Neural progenitor cell (in vitro differentiated cells): Measurements from ENCODE around the gene NR3C2. TPM values are rescaled to one million over a fixed set of nuclear protein-coding genes. Genes with fewer than 3 reads are reported as not detected.

Experiments used
- DNase-seq: peaks from one replicate; pipeline ENCODE4 v3.0.0-alpha.2; 2016; ENCODE audit warnings: low spot score
- H2AFZ ChIP-seq: fragments of 200-600 bp; sonication (generic); replicated peaks from 2 replicates; pipeline ENCODE4 v1.6.1; 2016; ENCODE audit warnings: antibody characterized with exemption
- H3F3A ChIP-seq: fragments of 200-600 bp; sonication (generic); 2 replicates; pipeline ENCODE4 v1.6.1; 2016; ENCODE audit warnings: antibody characterized with exemption, low read depth
- H3K27ac ChIP-seq: fragments of 200-600 bp; sonication (generic); 2 replicates; pipeline ENCODE4 v1.5.1; 2016; ENCODE audit warnings: mild to moderate bottlenecking
- H3K27me3 ChIP-seq: fragments of 200-600 bp; sonication (generic); 2 replicates; pipeline ENCODE4 v1.6.1; 2016; ENCODE audit warnings: mild to moderate bottlenecking, moderate library complexity
- H3K36me3 ChIP-seq: fragments of 200-600 bp; sonication (generic); 2 replicates; pipeline ENCODE4 v1.5.1; 2016
- H3K4me1 ChIP-seq: fragments of 200-600 bp; sonication (generic); 2 replicates; pipeline ENCODE4 v1.6.1; 2016; ENCODE audit warnings: mixed run types
- H3K4me2 ChIP-seq: fragments of 200-600 bp; sonication (generic); 2 replicates; pipeline ENCODE4 v1.6.1; 2016
- H3K4me3 ChIP-seq: fragments of 200-600 bp; sonication (generic); 2 replicates; pipeline ENCODE4 v1.5.1; 2016
- H3K79me2 ChIP-seq: fragments of 200-600 bp; sonication (generic); 2 replicates; pipeline ENCODE4 v1.6.1; 2016; ENCODE audit warnings: low read depth
- H3K9ac ChIP-seq: fragments of 200-600 bp; sonication (generic); 2 replicates; pipeline ENCODE4 v1.6.1; 2016
- H3K9me3 ChIP-seq: fragments of 200-600 bp; sonication (generic); 2 replicates; pipeline ENCODE4 v1.5.1; 2016; ENCODE audit warnings: low read depth
- H4K20me1 ChIP-seq: fragments of 200-600 bp; sonication (generic); 2 replicates; pipeline ENCODE4 v1.6.1; 2016; ENCODE audit warnings: low read depth
- H3K27ac Mint-ChIP-seq: 3 replicates; pipeline ENCODE4 v1.8.0; 2021; ENCODE audit warnings: mixed read lengths
- H3K27me3 Mint-ChIP-seq: 2 replicates; pipeline ENCODE4 v1.8.0; 2022; ENCODE audit warnings: low read depth, mild to moderate bottlenecking, inconsistent platforms, moderate library complexity, mixed read lengths; ENCODE audit not compliant: insufficient read depth
- H3K36me3 Mint-ChIP-seq: 3 replicates; pipeline ENCODE4 v1.8.0; 2021; ENCODE audit warnings: mixed read lengths
- H3K4me1 Mint-ChIP-seq: 3 replicates; pipeline ENCODE4 v1.8.0; 2021; ENCODE audit warnings: mixed read lengths
- H3K4me3 Mint-ChIP-seq: 3 replicates; pipeline ENCODE4 v1.8.0; 2021; ENCODE audit warnings: mild to moderate bottlenecking, moderate library complexity, mixed read lengths
- H3K9me3 Mint-ChIP-seq: 3 replicates; pipeline ENCODE4 v1.8.0; 2020; ENCODE audit warnings: mixed read lengths
- EZH2 ChIP-seq: fragments of 200-600 bp; sonication (generic); IDR thresholded peaks from 2 replicates; pipeline ENCODE4 v1.6.1; 2017; ENCODE audit warnings: antibody characterized with exemption, mild to moderate bottlenecking, moderate library complexity
- EZH2phosphoT487 ChIP-seq: fragments of 200-600 bp; sonication (generic); IDR thresholded peaks from 2 replicates; pipeline ENCODE4 v1.6.1; 2017; ENCODE audit warnings: antibody characterized with exemption
- total RNA-seq: library from RNA; depleted of rRNA; stranded (reverse); fragments of >200 nt; gene quantifications from 2 replicates; pipeline ENCODE4 v1.2.3, GENCODE V29; 2015; ENCODE audit warnings: low replicate concordance
- TF ChIP-seq, protein P1 (sequence below): fragments of 200-600 bp; sonication (generic); IDR thresholded peaks from 2 replicates; pipeline ENCODE4 v1.5.1; 2017; ENCODE audit warnings: antibody characterized with exemption, mild to moderate bottlenecking

Gene NR3C2
- total RNA-seq, 1 donor from 2014 or later = 0.73 TPM

DNA sequence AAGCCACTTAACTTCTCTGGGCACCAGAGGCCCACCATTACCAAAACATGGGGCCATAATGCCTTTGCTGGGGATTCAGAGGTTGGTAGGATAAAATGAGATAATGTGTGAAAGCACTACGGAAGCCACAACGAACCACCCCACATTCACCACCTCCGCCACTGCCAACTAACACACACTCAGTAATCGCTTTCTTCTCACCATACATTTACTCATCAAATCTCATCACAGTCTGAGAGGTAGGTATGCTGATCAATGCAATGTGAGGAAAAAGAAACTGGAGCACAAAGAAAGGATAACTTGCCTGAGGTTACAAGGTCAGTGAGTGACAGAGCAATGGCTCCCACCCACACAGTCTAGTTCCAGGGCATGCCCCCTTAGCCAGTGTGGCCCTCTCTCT is 257.3 kb downstream of the NR3C2 start:
- Histone ChIP-seq H3K9me3 (no peaks in the 10 kb centered on the region), H3K27ac (no peak overlapping the region), H3K27me3 (no peaks in the 10 kb centered on the region), H3K36me3 (no peaks in the 10 kb centered on the region), H4K20me1 (no peaks in the 10 kb centered on the region), H2AFZ (no peak overlapping the region), H3K9ac (no peak overlapping the region), H3K4me1 (peaks cover 5% of the 10 kb centered on the region), H3K4me3 (no peak overlapping the region), H3K4me2 (no peak overlapping the region), H3F3A (no peaks in the 10 kb centered on the region), H3K79me2 (no peaks in the 10 kb centered on the region)
- no peak for TF ChIP-seq EZH2
- TF ChIP-seq EZH2phosphoT487 = no peak
- TF ChIP-seq, protein P1, sequence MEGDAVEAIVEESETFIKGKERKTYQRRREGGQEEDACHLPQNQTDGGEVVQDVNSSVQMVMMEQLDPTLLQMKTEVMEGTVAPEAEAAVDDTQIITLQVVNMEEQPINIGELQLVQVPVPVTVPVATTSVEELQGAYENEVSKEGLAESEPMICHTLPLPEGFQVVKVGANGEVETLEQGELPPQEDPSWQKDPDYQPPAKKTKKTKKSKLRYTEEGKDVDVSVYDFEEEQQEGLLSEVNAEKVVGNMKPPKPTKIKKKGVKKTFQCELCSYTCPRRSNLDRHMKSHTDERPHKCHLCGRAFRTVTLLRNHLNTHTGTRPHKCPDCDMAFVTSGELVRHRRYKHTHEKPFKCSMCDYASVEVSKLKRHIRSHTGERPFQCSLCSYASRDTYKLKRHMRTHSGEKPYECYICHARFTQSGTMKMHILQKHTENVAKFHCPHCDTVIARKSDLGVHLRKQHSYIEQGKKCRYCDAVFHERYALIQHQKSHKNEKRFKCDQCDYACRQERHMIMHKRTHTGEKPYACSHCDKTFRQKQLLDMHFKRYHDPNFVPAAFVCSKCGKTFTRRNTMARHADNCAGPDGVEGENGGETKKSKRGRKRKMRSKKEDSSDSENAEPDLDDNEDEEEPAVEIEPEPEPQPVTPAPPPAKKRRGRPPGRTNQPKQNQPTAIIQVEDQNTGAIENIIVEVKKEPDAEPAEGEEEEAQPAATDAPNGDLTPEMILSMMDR = no peak
- no peaks in the 10 kb centered on the region for H3K9me3 Mint-ChIP-seq
- DNase-seq = no peak
- H3K27me3 Mint-ChIP-seq = peaks cover 7% of the 10 kb centered on the region
- H3K4me3 Mint-ChIP-seq = no peak overlapping the region
- H3K4me1 Mint-ChIP-seq = peaks cover 9% of the 10 kb centered on the region
- no peak overlapping the region for H3K27ac Mint-ChIP-seq
- H3K36me3 Mint-ChIP-seq = no peaks in the 10 kb centered on the region

DNA sequence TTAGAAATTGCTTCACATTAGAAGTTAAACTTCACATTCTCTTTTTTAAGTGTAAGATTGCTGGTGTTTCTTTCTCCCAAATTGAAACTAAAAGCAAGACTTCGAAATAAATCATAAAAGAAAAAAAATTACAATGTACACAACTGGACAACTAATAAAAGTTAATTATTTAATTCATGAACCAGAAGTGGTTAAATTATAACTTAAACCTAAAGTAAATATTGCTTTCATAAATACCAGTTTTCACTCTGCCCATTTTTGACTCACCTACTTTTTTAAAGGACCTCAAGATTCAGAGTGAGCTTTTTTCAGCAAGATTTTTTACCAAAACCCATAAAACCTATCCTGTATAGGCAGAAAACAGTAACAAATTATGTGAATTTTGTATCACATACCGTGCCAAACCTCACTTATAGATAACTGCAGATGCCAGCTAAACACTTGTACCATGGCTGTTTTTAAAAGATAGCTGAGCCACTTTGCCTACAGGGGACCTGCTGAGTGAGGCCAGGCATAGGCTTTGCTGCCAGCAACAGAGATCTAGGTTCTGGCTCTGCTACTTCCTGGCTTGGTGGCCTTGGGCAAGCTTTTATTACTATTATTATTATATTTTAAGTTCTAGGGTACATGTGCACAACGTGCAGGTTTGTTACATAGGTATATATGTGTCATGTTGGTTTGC is 259.8 kb downstream of the NR3C2 start:
- Histone ChIP-seq H3K36me3 (no peaks in the 10 kb centered on the region), H3K4me1 (peaks cover 8% of the 10 kb centered on the region), H3K27ac (no peak overlapping the region), H3F3A (no peaks in the 10 kb centered on the region), H3K4me2 (no peak overlapping the region), H3K79me2 (no peaks in the 10 kb centered on the region), H3K27me3 (no peaks in the 10 kb centered on the region), H3K9ac (no peak overlapping the region), H2AFZ (no peak overlapping the region), H3K9me3 (no peaks in the 10 kb centered on the region), H4K20me1 (no peaks in the 10 kb centered on the region), H3K4me3 (no peak overlapping the region)
- TF ChIP-seq, protein P1 = no peak
- TF ChIP-seq EZH2 (no peak), EZH2phosphoT487 (no peak)
- peaks cover 14% of the 10 kb centered on the region for H3K4me1 Mint-ChIP-seq
- H3K36me3 Mint-ChIP-seq = no peaks in the 10 kb centered on the region
- no peak overlapping the region for H3K4me3 Mint-ChIP-seq
- H3K27me3 Mint-ChIP-seq = peaks cover 7% of the 10 kb centered on the region
- H3K9me3 Mint-ChIP-seq = no peaks in the 10 kb centered on the region
- no peak overlapping the region for H3K27ac Mint-ChIP-seq
- DNase-seq = no peak

DNA sequence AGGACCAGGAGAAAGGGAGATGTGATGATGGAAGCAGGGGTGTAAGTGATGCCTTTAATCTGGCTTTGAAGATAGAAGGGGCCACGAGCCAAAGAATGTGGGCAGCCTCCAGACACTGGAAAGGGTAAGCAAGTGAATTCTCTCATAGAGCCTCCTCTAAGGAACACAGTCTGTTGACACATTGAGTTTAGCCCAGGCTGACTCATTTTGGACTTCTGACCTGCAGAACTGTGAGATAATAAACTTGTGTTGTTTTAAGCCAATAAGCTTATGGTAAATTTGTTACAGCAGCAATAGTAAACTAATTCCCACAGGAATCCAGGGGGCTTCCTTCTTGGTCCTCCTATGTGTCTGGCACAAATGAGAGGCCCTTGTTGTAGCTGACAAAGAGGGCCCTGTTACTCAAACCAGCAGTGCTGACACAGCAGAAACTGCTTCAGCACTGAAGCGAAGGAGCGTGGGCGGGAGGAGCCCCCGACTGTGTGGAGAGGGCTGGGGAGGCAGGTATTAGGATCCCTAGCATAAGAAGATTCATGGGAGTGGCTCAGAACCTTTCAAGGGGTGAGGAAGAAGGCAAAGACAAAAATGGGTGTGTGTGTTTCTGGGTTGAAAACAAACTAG is 268.7 kb downstream of the NR3C2 start:
- H3K4me2 ChIP-seq = no peak overlapping the region
- H3K27me3 ChIP-seq = no peaks in the 10 kb centered on the region
- H3K36me3 ChIP-seq = no peaks in the 10 kb centered on the region
- H3K27me3 Mint-ChIP-seq = peaks cover 2% of the 10 kb centered on the region
- H3K36me3 Mint-ChIP-seq = no peaks in the 10 kb centered on the region
- no peak overlapping the region for H3K9ac ChIP-seq
- no peaks in the 10 kb centered on the region for H3K9me3 ChIP-seq
- no peak overlapping the region for H3K27ac Mint-ChIP-seq
- H3K4me1 Mint-ChIP-seq = peaks cover under 1% of the 10 kb centered on the region
- no peaks in the 10 kb centered on the region for H3F3A ChIP-seq
- no peaks in the 10 kb centered on the region for H4K20me1 ChIP-seq
- DNase-seq = no peak
- TF ChIP-seq, protein P1 = no peak
- TF ChIP-seq EZH2 (no peak), EZH2phosphoT487 (no peak)
- peaks cover 3% of the 10 kb centered on the region for H3K9me3 Mint-ChIP-seq
- H2AFZ ChIP-seq = no peak overlapping the region
- H3K79me2 ChIP-seq = no peaks in the 10 kb centered on the region
- no peak overlapping the region for H3K27ac ChIP-seq
- H3K4me3 Mint-ChIP-seq = no peak overlapping the region
- H3K4me3 ChIP-seq = no peak overlapping the region
- H3K4me1 ChIP-seq = peaks cover under 1% of the 10 kb centered on the region
